CMK (cell line): ENCODE results near the gene F7.

ENCODE experiments used
- DNase-seq: peaks from one replicate; pipeline ENCODE4 v3.0.0-alpha.2; 2010; ENCODE audit warnings: low read depth

Gene F7

GRCh38 chr13:113117911-113118260 lies 12.3 kb downstream of the F7 start:
- DNase-seq, result no peak

- DNase-seq, result no peak
These were observed 12.8 kb downstream of the F7 start for GRCh38 chr13:113118261-113119021.

DNA sequence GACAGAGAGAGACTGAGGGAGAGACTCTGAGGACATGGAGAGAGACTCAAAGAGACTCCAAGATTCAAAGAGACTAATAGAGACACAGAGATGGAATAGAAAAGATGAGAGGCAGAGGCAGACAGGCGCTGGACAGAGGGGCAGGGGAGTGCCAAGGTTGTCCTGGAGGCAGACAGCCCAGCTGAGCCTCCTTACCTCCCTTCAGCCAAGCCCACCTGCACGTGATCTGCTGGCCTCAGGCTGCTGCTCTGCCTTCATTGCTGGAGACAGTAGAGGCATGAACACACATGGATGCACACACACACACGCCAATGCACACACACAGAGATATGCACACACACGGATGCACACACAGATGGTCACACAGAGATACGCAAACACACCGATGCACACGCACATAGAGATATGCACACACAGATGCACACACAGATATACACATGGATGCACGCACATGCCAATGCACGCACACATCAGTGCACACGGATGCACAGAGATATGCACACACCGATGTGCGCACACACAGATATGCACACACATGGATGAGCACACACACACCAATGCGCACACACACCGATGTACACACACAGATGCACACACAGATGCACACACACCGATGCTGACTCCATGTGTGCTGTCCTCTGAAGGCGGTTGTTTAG lies 13.7 kb downstream of the F7 start:
- no peak for DNase-seq

GRCh38 chr13:113119822-113120189 lies 14.2 kb downstream of the F7 start:
- no peak for DNase-seq

DNA sequence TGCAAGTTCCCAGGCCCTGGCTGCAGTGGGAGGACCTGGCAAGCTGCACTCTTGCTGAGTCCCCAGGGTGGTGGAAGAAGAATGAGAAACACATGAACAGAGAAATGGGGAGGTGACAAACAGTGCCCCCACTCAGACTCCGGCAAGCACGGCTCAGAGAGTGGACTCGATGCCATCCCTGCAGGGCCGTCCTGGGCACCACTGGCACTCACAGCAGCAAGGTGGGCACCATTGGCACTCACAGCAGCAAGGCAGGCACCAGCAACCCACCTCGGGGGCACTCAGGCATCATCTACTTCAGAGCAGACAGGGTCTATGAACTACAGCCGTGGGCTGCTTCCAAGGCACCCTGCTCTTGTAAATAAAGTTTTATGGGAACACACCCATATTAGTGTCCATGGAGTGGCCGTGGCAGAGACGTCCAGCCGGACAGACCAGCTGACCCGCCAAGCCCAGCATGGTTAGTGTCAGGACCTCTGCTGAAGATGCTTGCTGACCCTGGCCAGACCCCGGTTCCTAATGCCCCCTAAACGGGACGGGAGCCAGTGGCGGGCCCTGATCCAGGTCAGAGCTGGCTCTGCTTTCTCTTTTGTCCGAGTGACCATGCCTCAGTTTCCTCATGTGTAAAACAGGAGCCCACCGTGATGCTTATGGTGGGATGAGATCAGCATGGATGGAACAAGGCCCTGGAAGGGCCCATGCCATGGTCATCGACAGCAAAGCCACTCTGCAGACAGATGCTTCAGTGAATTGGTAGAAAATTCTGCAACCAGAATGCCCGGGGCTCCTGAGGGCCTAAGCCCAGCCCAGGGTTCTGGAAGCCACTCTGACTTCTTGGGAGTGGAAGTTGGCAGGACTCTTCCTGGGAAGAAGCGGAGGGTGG lies 14.9 kb downstream of the F7 start:
- DNase-seq, result no peak

- DNase-seq, result no peak
These were observed 15.8 kb downstream of the F7 start for GRCh38 chr13:113121183-113121927.

GRCh38 chr13:113121928-113122471 lies 16.4 kb downstream of the F7 start:
- DNase-seq, result no peak

DNA sequence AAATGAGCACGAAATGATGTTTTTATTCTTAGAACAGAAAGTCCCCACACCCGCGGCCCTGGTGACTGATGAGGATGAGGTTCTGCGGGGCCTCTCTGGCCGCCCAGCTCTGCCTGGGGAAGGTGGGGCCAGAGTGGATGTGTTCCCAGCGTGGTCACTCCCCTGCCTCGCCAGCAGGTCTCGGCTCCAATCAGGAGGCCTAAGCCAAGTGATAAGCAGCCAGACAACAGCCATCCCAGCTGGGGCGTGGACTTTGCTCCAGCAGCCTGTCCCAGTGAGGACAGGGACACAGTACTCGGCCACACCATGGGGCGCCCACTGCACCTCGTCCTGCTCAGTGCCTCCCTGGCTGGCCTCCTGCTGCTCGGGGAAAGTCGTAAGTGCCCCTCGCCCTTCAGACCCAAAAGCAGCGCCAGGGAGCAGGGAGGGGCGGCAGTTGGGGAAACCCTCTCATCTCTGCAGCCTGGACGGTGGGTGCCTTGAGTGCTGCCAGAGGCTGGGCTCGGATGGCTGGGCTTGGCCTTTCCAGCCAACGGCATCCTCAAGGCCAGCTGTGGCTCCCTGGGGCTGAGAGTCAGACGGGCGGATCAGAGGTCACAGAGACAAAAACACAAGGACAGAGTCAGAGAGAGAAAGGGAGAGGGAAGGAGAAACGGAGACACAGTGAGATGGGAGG lies 17.1 kb downstream of the F7 start, which contains the start of gene F10:
TSS of gene F10 (plus strand) at position 250 of the 676 bp plus-strand sequence. CDS start at position 307, 57 bp downstream.
- DNase-seq, result no peak

GRCh38 chr13:113123226-113124201 lies 17.9 kb downstream of the F7 start:
- no peak for DNase-seq

- no peak for DNase-seq
These were observed 18.8 kb downstream of the F7 start for GRCh38 chr13:113124211-113124970.

- no peak for DNase-seq
These were observed 20.1 kb downstream of the F7 start for GRCh38 chr13:113125506-113126264.

DNA sequence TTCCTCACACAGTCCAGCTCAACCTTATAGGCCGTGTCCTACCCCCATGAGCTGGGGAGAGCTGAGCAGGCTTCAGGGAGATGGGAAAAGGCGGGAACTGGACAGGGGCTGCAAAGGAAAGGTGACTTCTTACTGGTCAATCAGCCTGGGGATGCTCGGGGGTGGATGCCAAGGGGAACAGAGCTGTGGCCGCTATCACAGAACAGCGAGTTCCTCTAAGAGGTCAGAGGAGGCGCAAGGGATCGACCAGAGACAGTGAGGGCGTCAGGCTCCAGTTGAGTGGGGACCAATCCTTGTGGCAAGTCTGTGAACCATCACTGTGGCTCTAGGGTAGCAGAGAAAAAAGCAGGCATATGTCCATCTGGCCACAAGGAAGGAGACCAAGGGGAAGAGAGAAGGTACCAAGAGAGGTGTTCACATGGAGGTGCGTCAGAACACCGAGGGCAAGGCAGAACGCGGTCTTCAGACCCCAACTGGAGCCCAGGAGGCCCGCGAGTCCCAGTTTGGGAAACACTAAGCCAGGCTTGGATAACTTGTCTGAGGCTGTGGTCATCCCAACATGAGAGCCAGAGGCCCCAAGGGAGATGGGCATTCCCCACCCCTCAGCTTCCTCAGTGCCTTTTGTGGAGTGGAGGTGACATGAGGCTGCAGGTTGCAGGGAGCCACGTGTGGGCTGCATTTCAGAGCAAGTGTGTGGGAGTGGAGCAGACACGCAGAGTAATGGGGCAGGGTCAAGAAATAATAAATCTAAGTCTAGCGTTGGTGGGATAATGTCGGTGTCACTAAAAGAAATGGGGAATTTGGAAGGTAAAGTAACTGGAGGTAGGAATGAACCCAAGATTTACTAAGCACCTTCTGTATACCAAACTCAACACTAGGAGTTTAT lies 20.9 kb downstream of the F7 start:
- DNase-seq, result no peak

DNA sequence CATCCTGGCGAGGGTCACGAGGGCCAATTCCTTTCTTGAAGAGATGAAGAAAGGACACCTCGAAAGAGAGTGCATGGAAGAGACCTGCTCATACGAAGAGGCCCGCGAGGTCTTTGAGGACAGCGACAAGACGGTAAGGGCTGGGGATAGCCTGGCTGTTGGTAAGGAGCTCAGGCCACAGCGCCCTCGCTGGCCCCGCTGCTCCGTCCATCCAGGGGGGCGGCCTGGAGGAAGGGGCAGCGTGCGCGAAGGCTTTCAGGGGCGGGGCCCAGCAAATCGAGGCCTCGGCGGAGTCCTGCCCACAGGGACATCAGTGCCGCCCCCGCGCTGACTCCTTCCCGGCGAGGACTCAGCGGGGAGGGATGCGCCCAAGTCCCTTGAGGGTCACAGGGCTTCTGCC lies 23.9 kb downstream of the F7 start:
- DNase-seq, result no peak

GRCh38 chr13:113129921-113130750 lies 24.5 kb downstream of the F7 start:
- DNase-seq, result no peak

DNA sequence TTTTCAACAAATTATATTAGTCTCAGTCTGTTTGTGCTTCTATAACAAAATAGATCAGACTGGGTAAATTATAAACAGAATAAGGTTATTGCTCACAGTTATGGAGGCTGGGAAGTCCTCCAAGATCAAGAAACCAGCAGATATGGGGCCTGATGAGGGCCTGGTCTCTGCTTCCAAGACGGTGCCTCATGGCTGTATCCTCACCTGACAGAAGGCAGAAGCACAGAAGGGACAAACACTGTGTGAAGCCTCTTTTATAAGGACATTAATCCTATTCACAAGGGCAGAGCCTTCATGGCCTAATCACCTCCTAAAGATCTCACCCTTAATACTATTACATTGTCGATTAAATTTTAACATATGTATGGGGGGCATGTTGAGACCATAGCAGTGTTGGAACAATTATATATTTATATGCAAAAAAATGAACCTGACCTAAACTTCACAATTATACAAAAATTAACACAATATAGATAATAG lies 29.7 kb downstream of the F7 start:
- no peak for DNase-seq

DNA sequence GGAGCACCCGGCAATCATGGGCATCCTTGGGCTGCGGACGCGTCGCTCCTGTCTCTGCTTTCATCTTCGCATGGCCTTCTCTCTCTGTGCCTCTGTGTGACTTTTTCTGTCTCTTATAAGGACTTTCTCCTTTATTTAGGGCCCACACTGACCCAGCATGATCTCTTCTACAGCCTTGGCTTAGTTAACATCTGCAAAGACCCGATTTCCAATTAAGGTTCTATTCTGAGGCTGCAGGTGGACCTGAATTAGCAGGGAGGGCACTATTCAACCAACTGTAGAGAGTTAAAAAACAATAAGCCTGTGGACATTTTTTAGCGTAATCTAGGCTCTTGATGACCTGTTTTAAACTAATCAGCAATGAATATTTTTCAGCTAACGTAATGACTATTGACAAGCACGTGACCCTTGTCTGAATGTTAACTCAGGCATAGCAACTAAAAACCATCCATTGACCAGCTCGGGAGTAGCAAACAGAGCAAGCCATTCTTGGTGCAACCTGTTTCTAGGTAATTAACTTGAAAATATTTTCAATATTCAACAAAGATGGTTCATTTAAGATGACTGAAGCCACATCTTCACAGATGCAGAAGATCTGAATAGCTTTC lies 32.2 kb downstream of the F7 start:
- DNase-seq, result no peak
